OCI-LY1 (cell line): ENCODE measurements around the gene ARHGAP6.

Experiments
- CTCF ChIP-seq: fragments of 200-600 bp; sonication (generic), shearing (Covaris generic); IDR thresholded peaks from 2 replicates; pipeline ENCODE4 v1.5.1; 2017; ENCODE audit warnings: mild to moderate bottlenecking, antibody characterized with exemption, low read length, moderate library complexity, mixed read lengths
- EZH2 ChIP-seq: fragments of 200-600 bp; sonication (generic), shearing (Covaris generic); IDR thresholded peaks from 2 replicates; pipeline ENCODE4 v1.8.0; 2017; ENCODE audit warnings: borderline replicate concordance, mixed run types, mild to moderate bottlenecking, antibody characterized with exemption, low read length, moderate library complexity, mixed read lengths

- no peak for TF ChIP-seq EZH2
- TF ChIP-seq CTCF, result no peak
Observed at GRCh38 chrX:11629593-11630211, 36.0 kb downstream of the ARHGAP6 start.
